Activated naive CD4-positive, alpha-beta T cell treated with anti-CD3 and anti-CD28 coated beads, Interleukin-2, amount 50 U/mL, for 24 hours (primary cell): ENCODE measurements around the gene TEF.

Source experiments
- H3K27ac Mint-ChIP-seq: one replicate; pipeline ENCODE4 v1.8.0; 2021; ENCODE audit warnings: mild to moderate bottlenecking, mixed read lengths
- H3K27me3 Mint-ChIP-seq: one replicate; pipeline ENCODE4 v1.8.0; 2021; ENCODE audit warnings: mixed read lengths
- H3K36me3 Mint-ChIP-seq: one replicate; pipeline ENCODE4 v1.8.0; 2021; ENCODE audit warnings: mixed read lengths
- H3K4me1 Mint-ChIP-seq: one replicate; pipeline ENCODE4 v1.8.0; 2021; ENCODE audit warnings: mixed read lengths
- H3K4me3 Mint-ChIP-seq: one replicate; pipeline ENCODE4 v1.8.0; 2021; ENCODE audit warnings: mild to moderate bottlenecking, mixed read lengths
- H3K9me3 Mint-ChIP-seq: one replicate; pipeline ENCODE4 v1.8.0; 2021; ENCODE audit warnings: mixed read lengths

TEF gene, protein sequence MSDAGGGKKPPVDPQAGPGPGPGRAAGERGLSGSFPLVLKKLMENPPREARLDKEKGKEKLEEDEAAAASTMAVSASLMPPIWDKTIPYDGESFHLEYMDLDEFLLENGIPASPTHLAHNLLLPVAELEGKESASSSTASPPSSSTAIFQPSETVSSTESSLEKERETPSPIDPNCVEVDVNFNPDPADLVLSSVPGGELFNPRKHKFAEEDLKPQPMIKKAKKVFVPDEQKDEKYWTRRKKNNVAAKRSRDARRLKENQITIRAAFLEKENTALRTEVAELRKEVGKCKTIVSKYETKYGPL

DNA sequence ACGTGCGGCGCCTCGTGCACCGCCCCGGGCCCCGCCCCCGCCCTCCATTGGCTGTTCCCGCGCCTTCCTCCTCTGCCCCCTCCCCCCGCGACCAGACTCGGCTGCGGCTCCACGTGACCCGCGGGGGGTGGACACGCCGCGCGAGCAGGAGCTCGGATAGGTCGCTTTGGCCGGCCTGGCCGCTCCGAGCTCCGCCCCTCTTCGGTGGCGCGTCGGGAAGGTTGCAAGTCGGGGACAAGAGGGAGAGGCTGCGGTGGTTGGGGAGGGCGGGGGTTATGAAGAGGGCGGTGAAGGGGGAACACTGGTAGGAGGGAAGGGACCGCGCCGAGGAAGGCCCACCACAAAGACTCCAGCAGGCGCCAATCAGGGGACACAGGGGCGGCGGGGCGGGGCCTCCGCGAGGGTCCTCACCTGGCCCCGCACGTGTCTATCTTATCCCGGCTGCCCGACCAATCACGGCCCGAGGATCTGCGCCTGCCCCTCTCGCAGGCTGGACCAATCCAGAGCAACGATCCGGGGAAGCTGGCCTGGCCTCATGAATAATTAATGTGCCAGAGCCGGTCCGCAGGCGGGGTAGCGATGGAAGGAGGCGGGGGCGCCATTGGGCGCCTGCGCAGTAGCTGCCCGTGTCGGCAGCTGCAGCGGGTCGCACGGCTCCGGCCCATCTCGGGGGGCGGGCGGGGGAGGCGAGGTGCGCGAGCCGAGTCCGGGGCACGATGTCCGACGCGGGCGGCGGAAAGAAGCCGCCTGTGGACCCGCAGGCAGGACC is at the start of gene TEF:
Gene TEF (plus strand): TSS at position 614 of the 769 bp plus-strand sequence. CDS start 103 bp downstream, at position 717.
- H3K4me1 Mint-ChIP-seq, result peaks cover 23% of the 10 kb centered on the region
- H3K36me3 Mint-ChIP-seq, result no peaks in the 10 kb centered on the region
- no peaks in the 10 kb centered on the region for H3K27me3 Mint-ChIP-seq
- peak within 1 kb of the TSS; percentile 95 for H3K27ac Mint-ChIP-seq
- peak within 1 kb of the TSS; percentile 90 for H3K4me3 Mint-ChIP-seq
- H3K9me3 Mint-ChIP-seq, result no peaks in the 10 kb centered on the region

DNA sequence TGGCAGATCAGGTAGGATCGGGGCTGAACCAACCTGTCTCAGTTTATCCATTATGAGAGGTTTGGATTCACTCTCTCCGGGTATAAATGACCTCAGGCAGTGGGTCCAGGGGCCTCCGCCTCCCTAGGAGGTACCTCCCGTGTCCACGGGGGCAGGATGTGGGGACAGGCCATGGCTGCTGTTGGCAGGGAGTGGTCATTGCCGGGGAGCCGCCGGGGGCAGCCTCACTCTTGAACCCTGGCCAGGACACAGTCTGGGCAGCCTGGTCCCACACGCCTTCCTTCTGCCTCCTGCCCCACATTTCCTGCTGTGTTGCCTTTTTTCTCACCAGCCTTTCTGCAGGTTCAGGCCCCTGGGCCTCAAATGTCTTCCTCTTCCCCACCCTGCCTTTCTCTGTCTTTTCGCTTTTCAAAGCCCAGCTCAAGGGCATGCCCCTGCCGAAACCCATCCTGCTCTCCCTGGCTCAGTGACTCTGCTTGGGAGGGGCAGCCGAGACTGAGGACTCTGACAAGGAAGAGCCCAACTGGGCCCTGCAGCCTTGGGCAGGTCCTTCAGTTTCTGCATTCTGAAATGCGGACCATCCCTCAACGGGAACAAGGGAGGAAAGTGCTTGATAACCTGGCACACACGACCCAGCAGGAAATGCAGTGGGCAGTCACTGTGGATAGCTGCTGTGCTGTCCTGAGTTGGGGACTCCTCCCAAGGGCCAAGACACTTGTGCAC is 49.4 kb upstream of the TEF start:
- no peaks in the 10 kb centered on the region for H3K9me3 Mint-ChIP-seq
- no peak overlapping the region for H3K4me3 Mint-ChIP-seq
- peak overlapping the region; percentile 35 for H3K27ac Mint-ChIP-seq
- H3K27me3 Mint-ChIP-seq, result no peaks in the 10 kb centered on the region
- H3K36me3 Mint-ChIP-seq, result peaks cover 4% of the 10 kb centered on the region
- H3K4me1 Mint-ChIP-seq, result peaks cover 12% of the 10 kb centered on the region

DNA sequence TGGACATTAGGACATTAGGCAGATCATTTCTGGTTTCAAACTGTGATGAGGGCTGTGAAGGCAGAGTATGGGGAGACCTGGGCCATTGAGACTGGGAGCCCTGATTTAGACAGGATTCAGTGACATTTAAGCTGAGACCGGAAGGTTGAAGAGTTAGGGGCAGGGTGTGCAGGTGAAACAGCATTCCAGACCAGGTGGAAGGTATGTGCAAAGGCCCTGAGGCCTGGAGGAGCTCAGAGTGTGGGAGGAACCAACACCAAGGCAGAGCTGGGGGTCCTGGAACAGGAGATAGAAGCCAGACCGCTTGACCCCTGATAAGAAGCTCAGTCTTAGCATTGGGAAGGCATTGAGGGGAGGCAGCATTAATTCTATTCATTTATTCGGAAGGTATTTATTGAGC is 47.9 kb upstream of the TEF start:
- H3K27ac Mint-ChIP-seq, result no peak overlapping the region
- H3K9me3 Mint-ChIP-seq, result no peaks in the 10 kb centered on the region
- H3K27me3 Mint-ChIP-seq, result no peaks in the 10 kb centered on the region
- H3K4me3 Mint-ChIP-seq, result no peak overlapping the region
- H3K36me3 Mint-ChIP-seq, result peaks cover 4% of the 10 kb centered on the region
- H3K4me1 Mint-ChIP-seq, result peaks cover 12% of the 10 kb centered on the region

DNA sequence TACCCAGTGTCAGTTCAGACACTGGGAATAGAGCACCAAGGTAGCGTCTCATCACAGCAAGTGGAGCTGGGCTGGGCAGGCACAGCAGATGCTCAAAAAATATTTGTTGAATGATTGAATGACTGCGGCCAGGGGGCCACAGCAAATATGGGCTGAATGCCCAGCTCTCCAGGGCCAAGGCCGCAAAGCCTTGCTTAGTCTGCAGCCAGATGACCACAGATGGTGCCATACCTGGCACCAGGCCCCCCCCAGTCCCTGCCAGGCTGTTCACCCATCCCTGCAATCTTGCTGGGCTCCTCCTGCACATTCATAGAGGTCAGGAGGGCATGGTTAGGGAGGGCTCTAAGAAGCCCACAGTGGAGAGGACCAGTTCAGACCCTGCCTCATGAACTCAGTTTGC is 47.5 kb upstream of the TEF start:
- H3K27me3 Mint-ChIP-seq, result no peaks in the 10 kb centered on the region
- H3K27ac Mint-ChIP-seq, result no peak overlapping the region
- H3K9me3 Mint-ChIP-seq, result no peaks in the 10 kb centered on the region
- peaks cover 12% of the 10 kb centered on the region for H3K4me1 Mint-ChIP-seq
- peaks cover 4% of the 10 kb centered on the region for H3K36me3 Mint-ChIP-seq
- H3K4me3 Mint-ChIP-seq, result no peak overlapping the region

DNA sequence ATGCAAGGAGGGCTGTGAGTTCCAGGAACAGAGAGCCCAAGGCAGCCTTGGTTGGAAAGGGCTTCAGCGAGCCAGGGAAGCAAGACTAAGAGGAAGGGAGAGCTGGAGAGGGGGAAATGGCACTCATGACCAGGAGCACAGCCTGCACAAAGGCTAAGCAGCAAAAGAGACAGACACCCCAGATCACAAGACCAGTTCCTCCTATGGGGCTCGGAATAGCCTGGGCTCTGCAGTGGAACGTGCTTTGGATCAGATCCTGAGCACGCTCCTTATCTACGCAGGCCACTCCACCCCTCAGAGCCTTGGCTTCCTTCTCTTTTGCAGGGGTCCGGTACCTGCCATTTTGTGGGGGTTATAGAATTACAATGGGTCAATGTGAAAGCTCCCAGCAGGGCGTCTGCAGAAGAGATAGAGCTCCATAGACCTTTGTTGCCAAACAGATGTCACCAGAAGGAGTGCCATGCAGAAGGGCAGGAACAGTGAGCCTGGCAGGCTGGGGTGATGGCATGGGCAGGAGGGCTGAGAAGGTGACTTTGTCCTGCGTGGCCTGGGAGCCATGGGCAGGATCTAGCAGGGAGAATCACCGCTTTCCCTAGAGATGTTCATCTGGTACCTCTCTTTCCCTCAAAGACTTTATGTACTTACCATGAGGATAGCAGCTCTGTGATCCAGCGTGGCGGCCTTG is 46.6 kb upstream of the TEF start:
- Mint-ChIP-seq H3K27ac (no peak overlapping the region), H3K4me1 (peaks cover 12% of the 10 kb centered on the region), H3K36me3 (peaks cover 4% of the 10 kb centered on the region), H3K9me3 (no peaks in the 10 kb centered on the region), H3K27me3 (no peaks in the 10 kb centered on the region), H3K4me3 (no peak overlapping the region)

DNA sequence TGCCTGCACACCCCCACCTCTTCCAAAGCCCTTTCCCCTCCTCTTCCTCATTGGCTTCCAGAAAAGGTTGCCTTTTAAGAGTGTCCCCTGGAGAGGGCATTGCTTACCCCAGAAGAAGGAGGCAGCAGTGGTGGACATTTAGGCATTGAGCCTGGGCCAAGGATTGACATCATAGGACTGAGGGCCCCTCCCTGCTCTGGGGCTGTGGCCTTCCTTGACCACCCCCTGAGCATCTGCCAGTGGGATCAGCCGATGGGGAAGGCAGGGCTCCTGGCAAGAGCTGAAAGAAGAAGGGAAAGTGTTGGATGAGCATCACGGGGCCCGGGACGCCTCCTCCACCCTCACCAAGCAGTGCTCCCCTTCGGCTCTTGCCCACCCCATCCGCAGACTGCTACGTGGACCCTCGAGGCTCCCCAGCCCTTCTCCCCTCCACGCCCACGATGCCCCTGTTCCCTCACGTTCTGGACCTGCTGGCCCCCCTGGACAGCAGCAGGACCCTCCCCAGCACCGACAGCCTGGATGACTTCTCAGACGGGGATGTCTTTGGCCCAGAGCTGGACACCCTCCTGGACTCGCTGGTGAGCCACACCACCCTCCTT is 43.0 kb upstream of the TEF start:
- Mint-ChIP-seq H3K4me3 (no peak overlapping the region), H3K36me3 (peaks cover 2% of the 10 kb centered on the region), H3K9me3 (no peaks in the 10 kb centered on the region), H3K4me1 (peaks cover 12% of the 10 kb centered on the region), H3K27ac (no peak overlapping the region), H3K27me3 (no peaks in the 10 kb centered on the region)

DNA sequence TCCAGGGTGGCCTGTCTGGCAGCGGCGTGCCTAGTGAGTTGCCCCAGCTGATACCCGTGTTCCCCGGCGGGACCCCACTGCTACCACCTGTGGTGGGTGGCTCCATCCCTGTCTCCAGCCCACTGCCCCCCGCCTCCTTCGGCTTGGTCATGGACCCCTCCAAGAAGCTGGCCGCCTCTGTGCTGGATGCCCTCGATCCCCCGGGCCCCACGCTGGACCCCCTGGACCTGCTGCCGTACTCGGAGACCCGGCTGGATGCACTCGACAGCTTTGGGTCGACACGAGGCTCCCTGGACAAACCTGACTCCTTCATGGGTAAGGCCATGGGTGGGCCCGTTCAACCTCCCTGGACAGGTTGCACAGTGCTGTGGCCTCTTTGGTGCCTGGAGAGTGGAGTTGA is 41.9 kb upstream of the TEF start:
- Mint-ChIP-seq H3K27me3 (no peaks in the 10 kb centered on the region), H3K4me3 (no peak overlapping the region), H3K36me3 (peaks cover 2% of the 10 kb centered on the region), H3K4me1 (peaks cover 9% of the 10 kb centered on the region), H3K9me3 (no peaks in the 10 kb centered on the region), H3K27ac (no peak overlapping the region)

DNA sequence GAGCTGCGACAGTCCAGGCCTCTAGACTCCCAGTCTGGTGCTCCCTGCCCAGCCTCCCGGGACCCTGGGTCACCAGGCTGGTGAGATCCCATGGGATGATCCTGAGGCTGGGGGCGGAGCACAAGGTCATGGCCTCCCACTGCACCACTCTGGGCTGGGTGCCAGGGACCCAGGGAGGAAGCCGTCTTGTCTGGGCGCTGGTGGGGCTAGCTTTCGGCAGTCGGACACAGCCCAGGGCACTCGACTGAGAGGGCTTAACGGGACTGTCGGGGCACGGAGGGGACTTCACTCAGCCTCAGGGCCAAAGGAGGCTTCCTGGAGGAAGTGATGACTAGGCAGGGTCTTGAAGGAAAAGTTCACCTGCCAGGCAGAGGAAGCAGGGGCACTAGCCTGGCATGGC is 41.4 kb upstream of the TEF start:
- Mint-ChIP-seq H3K36me3 (peaks cover 2% of the 10 kb centered on the region), H3K27ac (peak overlapping the region; percentile 30), H3K4me1 (peaks cover 4% of the 10 kb centered on the region), H3K27me3 (no peaks in the 10 kb centered on the region), H3K4me3 (no peak overlapping the region), H3K9me3 (no peaks in the 10 kb centered on the region)

DNA sequence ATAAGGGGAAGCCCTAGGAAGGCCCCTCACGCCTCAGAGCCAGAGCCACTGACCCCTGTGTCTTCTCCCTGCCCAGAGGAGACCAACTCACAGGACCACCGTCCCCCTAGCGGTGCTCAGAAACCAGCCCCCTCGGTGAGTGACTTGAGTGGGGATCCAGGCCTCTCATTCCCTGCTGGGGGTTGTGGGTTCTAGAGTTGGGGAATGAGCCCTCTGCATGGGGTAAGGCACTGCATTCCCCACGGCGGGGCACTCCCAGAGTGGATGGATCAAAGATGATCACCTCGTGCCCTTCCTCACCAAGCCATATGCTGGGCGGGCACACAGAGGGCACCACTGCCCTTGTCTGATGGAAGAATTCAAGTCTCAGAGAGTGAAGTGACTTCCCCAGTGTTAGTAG is 40.7 kb upstream of the TEF start:
- Mint-ChIP-seq H3K9me3 (no peaks in the 10 kb centered on the region), H3K36me3 (no peaks in the 10 kb centered on the region)

DNA sequence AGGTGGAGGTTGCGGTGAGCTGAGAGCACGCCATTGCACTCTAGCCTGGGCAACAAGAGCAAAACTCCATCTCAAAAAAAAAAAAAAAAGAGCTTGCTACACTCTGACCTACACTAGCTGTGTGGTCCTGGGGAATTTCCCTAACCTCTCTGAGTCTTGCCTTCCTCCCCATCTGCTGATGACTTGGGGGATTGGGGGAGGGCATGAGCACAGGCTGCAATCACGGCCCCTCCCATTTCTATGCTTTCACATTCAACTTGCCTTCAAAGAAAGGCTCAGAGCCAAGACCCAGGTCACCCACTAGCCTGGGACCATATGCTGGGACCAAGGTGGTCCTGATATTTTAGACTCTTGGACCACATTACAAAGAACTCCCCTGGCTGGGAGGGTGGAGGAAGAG is 39.8 kb upstream of the TEF start:
- no peaks in the 10 kb centered on the region for H3K9me3 Mint-ChIP-seq
- H3K4me3 Mint-ChIP-seq, result no peak overlapping the region
- H3K36me3 Mint-ChIP-seq, result no peaks in the 10 kb centered on the region
- no peaks in the 10 kb centered on the region for H3K4me1 Mint-ChIP-seq
- H3K27me3 Mint-ChIP-seq, result no peaks in the 10 kb centered on the region
- no peak overlapping the region for H3K27ac Mint-ChIP-seq

More for the DNA sequence above, 40.7 kb upstream of the TEF start:
- Mint-ChIP-seq H3K4me3 (no peak overlapping the region), H3K4me1 (no peaks in the 10 kb centered on the region), H3K27ac (no peak overlapping the region), H3K27me3 (no peaks in the 10 kb centered on the region)

DNA sequence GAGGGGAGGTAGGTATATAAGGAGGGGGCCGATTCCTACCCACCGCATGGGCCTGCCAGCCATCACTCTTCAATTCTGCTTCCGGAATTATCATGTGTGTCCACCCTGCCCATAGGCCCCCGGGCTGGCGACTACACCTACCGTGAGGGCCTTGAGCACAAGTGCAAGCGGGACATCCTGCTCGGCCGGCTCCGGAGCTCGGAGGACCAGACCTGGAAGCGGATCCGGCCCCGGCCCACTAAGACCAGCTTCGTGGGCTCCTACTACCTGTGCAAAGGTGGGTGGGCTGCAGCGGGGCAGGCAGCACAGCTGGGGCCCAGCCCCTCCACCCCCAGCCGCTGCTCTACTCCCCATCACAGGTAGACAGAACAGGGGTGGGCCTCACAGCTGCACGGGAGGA is 38.4 kb upstream of the TEF start:
- H3K4me3 Mint-ChIP-seq, result no peak overlapping the region
- H3K27me3 Mint-ChIP-seq, result no peaks in the 10 kb centered on the region
- H3K9me3 Mint-ChIP-seq, result no peaks in the 10 kb centered on the region
- no peaks in the 10 kb centered on the region for H3K4me1 Mint-ChIP-seq
- peaks cover 1% of the 10 kb centered on the region for H3K36me3 Mint-ChIP-seq
- H3K27ac Mint-ChIP-seq, result no peak overlapping the region

DNA sequence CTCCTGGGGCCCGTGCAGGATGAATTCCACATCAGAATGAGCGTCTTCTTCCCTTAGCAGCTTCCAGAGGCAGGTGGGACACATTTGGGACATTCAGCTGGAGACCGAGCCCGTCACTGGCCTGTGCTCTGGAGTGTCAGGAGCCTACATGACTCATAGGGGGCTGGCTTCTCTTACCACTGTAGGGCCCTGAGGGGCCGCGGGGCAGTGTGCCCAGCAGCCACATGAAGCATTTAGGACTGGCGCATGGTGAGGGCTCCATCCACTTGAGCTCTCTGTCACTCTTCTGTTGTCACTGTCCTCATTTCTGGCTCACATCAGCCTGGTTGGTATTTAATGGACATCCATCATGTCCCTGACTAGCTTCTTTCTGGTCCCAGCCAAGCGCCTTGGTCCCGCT is 38.0 kb upstream of the TEF start:
- no peaks in the 10 kb centered on the region for H3K9me3 Mint-ChIP-seq
- H3K27ac Mint-ChIP-seq, result no peak overlapping the region
- peaks cover 1% of the 10 kb centered on the region for H3K36me3 Mint-ChIP-seq
- no peaks in the 10 kb centered on the region for H3K4me1 Mint-ChIP-seq
- no peak overlapping the region for H3K4me3 Mint-ChIP-seq
- no peaks in the 10 kb centered on the region for H3K27me3 Mint-ChIP-seq

DNA sequence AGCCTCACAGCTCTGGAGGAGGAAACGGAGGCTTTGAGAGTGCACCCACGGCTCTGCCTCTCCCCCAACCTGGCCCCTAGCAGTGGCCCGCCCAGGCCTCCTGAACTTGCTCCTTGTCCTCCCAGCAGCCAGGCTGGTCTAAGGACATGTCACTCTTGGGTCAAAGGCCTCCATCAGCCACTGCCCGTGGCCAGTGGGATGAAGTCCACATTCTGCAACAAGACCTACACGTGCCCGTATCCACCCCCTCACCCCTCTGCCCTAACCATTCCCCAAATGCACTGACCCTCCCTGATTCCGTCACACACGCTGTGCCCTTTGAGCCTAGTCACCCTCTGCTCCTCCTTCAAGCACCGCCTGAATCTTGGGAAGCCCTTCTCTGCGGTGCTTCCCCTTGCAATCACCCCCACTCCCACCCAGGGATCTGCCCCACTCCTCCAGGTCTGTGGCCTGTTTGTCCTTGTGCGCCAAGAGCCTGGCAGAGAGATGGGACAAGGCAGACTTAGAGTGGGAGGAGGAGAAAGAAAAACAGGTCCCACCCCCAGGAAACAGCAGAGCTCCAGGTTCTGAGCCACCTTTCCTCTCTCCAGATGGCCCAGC is 37.5 kb upstream of the TEF start:
- no peak overlapping the region for H3K4me3 Mint-ChIP-seq
- H3K27me3 Mint-ChIP-seq, result no peaks in the 10 kb centered on the region
- no peaks in the 10 kb centered on the region for H3K4me1 Mint-ChIP-seq
- H3K9me3 Mint-ChIP-seq, result no peaks in the 10 kb centered on the region
- no peak overlapping the region for H3K27ac Mint-ChIP-seq
- H3K36me3 Mint-ChIP-seq, result peaks cover 1% of the 10 kb centered on the region

DNA sequence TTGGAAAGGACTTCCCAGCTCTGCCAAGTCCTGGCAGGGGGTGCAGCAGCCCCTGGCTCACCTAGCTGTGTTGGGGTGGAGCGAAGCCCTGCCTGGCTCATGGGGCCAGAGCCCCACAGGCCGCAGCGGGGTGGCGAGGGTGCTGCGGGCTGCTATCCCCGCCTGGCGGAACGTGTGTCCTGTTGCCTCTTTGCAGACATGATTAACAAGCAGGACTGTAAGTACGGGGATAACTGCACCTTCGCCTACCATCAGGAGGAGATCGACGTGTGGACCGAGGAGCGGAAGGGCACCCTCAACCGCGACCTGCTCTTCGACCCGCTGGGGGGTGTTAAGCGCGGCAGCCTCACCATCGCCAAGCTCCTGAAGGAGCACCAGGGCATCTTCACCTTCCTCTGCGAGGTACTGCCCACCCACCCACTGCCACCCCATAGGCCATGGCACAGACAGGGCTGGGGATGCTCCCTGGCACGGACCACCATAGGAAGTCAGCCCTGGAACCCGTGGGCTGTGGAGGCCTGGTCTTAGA is 35.9 kb upstream of the TEF start:
- peaks cover 10% of the 10 kb centered on the region for H3K36me3 Mint-ChIP-seq
- H3K4me3 Mint-ChIP-seq, result no peak overlapping the region
- H3K9me3 Mint-ChIP-seq, result no peaks in the 10 kb centered on the region
- H3K27me3 Mint-ChIP-seq, result no peaks in the 10 kb centered on the region
- H3K4me1 Mint-ChIP-seq, result no peaks in the 10 kb centered on the region
- no peak overlapping the region for H3K27ac Mint-ChIP-seq
